Stimulated activated naive CD4-positive, alpha-beta T cell (primary cell): Measurements from ENCODE around the gene DNAH12.
"Not testable (repeated sequence)": the region's sequence is repeated elsewhere in the genome, so short reads cannot be mapped to it uniquely, and the experiment has no call there.

Experiments used
- DNase-seq, 6 experiments: peaks; one replicate each; lab custom pipeline; 2025; lab: John Stamatoyannopoulos, UW

Gene DNAH12

DNA sequence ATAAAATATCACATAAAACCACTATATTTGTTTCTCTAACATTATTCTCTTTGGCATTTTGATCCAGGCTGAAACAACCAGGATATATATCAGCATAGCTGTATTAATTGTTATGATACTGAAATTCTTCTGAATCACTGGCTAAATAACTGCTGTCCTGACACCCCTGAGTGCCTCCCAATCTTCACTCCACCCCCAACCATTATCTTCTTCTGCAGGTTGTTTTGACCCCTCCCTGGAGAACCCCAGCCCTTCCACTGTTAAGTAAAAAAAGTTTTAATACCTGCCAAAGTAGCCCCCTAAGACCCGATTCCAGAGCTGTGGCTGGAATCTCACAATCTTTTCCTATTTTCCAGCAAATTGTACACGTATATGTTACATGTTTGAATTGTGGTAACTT is 124.1 kb downstream of the DNAH12 start:
- DNase-seq, result no peak

- no peak for DNase-seq
Observed at GRCh38 chr3:57411715-57412114, 132.4 kb downstream of the DNAH12 start.

GRCh38 chr3:57409471-57409870 is 134.7 kb downstream of the DNAH12 start:
- DNase-seq, result no peak

GRCh38 chr3:57402675-57403074 is 141.5 kb downstream of the DNAH12 start:
- DNase-seq, result no peak

GRCh38 chr3:57397175-57398026 is 146.7 kb downstream of the DNAH12 start:
- peak; percentile 8 to 72 (median 44) for DNase-seq

- no peak for DNase-seq
Observed at GRCh38 chr3:57393977-57394376, 150.2 kb downstream of the DNAH12 start.

GRCh38 chr3:57391767-57392166 is 152.4 kb downstream of the DNAH12 start:
- DNase-seq, result no peak

DNA sequence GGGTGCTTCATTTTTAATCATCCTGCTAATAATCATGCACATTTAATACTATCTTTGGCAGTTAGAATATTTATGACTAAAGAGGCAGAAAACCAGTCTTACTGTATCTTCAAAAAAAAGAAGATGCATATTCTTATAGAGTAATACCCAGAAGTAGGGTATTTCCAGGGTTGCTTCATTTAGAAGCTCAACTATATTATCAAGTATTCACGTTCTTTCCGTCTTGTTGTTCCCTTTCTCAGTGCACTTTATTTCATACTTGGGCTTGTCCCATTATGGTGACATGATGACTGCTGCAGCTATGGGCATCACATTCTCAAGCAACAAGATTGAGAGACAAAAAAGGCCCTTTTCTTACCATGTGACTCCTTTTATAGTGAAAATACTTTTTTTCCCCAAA is 154.9 kb downstream of the DNAH12 start:
- DNase-seq, result no peak

DNA sequence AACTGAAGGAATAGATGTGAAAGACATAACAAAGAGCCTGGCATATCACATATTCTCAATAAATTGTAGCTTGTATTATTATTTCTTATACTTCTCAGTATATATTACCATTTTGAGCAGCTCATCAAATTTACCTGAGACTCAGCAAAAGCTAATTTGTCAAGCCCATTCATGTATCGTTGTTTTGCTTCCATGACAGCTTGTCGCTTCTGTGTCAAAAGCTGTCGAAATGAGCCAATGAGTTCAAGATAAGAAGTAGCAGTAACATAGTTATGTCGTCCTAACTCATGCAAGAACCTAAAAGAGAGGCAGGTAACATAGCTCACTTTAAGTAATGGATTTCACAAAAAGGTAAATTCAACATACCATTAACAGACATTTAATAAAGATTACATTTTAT is 157.8 kb downstream of the DNAH12 start:
- no peak for DNase-seq

GRCh38 chr3:57385498-57385897 is 158.6 kb downstream of the DNAH12 start:
- DNase-seq, result no peak

GRCh38 chr3:57383838-57384237 is 160.3 kb downstream of the DNAH12 start:
- DNase-seq, result no peak

- no peak for DNase-seq
Observed at GRCh38 chr3:57383406-57383805, 160.7 kb downstream of the DNAH12 start.

- DNase-seq, result no peak
Observed at GRCh38 chr3:57382933-57383332, 161.2 kb downstream of the DNAH12 start.

DNA sequence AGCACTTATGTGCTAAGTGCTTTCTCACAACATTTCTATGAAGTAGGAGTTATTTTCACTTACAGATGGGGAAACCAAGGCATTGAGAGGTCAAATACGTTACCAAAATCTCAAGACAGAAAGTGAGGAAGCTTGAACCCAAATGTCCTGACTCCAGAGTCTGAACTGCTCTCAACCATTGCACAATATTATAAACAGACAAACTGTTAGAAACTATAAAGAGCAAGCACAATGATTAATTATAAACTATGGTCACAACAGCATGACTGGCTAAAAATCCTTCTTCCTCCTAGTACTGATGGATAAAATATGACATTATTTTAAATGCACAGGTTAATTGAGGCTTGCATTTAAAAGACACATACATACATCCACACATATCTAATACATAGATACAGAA is 173.8 kb downstream of the DNAH12 start:
- DNase-seq, result no peak

DNA sequence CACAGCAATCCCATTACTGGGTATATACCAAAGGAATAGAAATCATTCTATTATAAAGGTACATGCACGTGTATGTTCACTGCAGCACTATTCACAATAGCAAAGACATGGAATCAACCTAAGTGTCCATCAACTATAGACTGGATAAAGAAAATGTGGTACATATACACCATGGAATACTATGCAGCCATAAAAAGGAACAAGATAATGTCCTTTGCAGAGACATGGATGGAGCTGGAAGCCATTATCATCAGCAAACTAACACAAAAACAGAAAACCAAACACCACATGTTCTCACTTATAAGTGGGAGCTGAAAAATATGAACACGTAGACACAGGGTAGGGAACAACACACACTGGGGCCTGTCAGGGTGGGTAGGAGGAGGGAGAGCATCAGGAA is 179.1 kb downstream of the DNAH12 start:
- not testable (repeated sequence) for DNase-seq

DNA sequence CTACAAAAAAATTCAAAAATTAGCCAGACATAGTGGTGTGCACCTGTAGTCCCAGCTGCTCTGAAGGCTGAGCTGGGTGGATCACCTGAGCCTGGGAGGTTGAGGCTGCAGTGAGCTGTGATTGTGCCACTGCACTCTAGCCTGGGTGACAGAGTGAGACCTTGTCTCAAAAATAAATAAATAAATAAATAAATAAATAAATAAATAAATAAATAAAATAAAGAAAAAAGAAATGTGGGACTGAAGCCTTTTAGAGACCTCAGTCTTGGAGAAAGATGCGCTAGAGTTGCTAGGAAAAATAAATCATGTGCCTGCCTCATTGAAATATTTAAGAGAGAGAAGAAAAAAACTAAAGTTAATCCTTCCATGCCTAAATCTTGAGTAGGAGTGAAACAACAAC is 187.9 kb downstream of the DNAH12 start:
- not testable (repeated sequence) for DNase-seq

DNA sequence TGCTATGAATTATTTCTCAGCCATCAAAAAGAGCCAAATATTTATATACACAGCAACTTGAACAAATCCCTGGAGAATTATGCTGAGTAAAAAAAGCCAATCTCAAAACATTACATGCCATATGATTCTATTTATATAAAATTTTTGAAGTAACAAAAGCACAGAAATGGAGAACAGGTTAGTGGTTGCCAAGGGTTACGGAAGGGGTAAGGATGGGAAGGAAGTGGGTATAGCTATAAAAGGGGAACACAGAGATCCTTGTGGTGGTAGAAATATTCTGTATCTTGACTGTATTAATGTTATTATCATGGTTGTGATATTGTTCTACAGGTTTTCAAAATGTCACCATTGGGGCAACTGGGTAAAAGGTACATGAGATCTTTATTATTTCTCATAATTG is 189.4 kb downstream of the DNAH12 start:
- DNase-seq, result peak in 1 of 6 experiments; percentile 1

- DNase-seq, result no peak
Observed at GRCh38 chr3:57350271-57350670, 193.9 kb downstream of the DNAH12 start.

DNA sequence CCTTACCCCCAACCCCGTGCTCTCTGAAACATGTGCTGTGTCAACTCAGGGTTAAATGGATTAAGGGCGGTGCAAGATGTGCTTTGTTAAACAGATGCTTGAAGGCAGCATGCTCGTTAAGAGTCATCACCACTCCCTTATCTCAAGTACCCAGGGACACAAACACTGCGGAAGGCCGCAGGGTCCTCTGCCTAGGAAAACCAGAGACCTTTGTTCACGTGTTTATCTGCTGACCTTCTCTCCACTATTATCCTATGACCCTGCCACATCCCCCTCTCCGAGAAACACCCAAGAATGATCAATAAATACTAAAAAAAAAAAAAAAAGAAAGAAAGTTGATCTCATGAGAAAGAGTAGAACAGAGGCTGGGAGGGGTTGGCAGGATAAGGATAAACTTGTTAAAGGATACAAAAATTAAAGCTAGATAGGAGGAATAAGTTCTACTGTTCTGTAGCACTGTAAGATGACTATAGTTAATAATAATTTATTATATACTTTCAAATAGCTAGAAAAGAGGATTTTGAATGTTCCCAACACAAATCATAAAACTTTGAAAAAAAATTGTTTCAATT is 205.0 kb downstream of the DNAH12 start:
- DNase-seq, result not testable (repeated sequence)

DNA sequence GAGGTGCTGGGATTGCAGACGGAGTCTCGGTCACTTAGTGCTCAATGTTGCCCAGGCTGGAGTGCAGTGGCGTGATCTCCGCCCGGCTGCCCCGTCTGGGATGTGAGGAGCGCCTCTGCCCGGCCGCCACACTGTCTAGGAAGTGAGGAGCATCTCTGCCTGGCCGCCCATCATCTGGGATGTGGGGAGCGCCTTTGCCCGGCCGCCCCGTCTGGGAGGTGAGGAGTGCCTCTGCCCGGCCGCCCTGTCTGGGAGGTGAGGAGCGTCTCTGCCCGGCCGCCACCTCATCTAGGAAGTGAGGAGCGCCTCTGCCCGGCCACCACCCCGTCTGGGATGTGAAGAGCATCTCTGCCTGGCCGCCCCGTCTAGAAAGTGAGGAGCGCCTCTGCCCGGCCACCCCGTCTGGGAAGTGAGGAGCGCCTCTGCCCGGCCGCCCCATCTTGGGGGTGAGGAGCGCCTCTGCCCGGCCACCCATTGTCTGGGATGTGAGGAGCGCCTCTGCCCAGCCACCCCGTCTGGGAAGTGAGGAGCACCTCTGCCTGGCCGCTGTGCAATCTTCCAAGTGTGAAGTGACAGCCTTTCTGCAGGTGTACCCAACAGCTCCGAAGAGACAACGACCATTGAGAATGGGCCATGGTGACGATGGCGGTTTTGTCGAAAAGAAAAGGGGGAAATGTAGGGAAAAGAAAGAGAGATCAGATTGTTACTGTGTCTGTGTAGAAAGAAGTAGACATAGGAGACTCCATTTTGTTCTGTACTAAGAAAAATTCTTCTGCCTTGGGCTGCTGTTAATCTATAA is 205.7 kb downstream of the DNAH12 start:
- DNase-seq, result not testable (repeated sequence)

DNA sequence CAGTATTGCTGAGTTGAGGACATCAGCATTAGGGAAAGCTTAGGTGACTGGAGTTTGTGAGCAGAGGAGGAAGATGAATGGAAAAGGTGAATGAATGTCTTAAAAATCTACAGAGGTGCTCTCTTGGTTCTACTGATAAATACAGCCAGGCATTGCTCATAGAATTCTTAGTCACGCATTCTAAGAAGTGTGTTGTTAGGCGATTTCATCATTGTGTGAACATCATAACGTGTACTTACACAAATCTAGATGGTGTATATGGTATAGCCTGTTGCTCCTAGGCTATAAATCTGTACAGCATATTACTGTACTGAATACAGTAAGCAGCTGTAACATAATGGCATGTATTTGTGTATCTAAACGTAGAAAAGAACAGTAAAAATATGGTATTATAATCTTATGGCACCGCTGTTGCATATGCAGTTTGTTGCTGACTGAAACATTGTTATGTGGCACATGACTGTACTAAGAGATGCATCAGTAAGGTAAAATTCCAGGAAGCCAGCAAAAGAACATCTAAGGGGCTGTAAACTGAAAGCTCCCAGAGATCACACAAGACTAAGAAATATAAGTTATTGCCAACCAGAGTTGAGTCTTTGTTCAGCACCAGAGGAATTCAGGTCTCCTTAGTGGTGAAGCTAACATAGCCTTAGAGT is 208.7 kb downstream of the DNAH12 start:
- DNase-seq, result no peak

DNA sequence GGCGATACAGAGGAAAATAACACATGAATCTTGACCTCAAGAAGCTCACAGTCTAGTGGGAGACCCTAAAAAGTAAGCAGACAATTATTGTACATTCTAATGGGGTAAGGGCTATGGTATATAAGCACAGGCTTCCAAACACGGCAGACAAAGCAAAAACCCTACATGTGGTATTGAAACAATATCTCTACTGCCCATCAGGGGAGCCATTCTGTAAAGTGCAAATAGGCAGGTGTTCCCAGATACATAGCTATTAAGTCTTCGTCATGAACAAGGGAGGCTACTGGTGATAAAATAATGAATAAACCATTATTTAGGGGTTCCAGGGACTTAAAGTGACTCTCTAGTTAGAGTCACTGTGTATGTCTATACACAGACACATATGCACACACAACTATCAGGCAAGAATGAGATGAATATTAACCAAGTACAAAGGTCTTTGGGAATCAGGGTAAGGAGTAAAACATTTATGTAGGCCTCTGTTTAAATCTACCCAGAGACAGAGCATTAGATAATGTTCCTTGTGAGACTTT is 213.0 kb downstream of the DNAH12 start:
- no peak for DNase-seq
